Panc1 (cell line): Measurements from ENCODE around the gene ASF1B. TPM values are rescaled to one million over a fixed set of nuclear protein-coding genes. Genes with fewer than 3 reads are reported as not detected.

Source experiments
- ATAC-seq: fragments of 200-7000 bp; cut with Tn5 transposase; 2 replicates; pipeline ENCODE4 v1.9.1; 2020; ENCODE audit warnings: mild to moderate bottlenecking, moderate library complexity
- BruUV-seq: library from RNA; stranded (reverse); fragments of 400-500 nt; replicated peaks from 2 replicates; lab custom pipeline; 2021; lab: Mats Ljungman, UMichigan
- CTCF ChIA-PET: fragments of 300-600 bp; sonication (Branson Sonifier 250); formaldehyde crosslinking; loops from one replicate; lab custom pipeline; 2022; ENCODE audit warnings: antibody characterized with exemption; lab: Charles Lee
- POLR2A ChIA-PET: fragments of 300-600 bp; sonication (Branson Sonifier 250); formaldehyde crosslinking; loops from one replicate; lab custom pipeline; 2022; ENCODE audit warnings: antibody characterized with exemption; lab: Charles Lee
- DNase-seq: peaks from one replicate; pipeline ENCODE4 v3.0.0-alpha.2; 2010; ENCODE audit warnings: low read depth, low spot score
- H3K27ac ChIP-seq: 2 replicates; pipeline ENCODE4 v1.5.1; 2011; ENCODE audit warnings: mild to moderate bottlenecking, low read length, inconsistent platforms
- H3K27me3 ChIP-seq: fragments of 200-500 bp; sonication (Bioruptor generic); 2 replicates; pipeline ENCODE4 v1.6.0; 2014; ENCODE audit warnings: low read length, inconsistent platforms; ENCODE audit not compliant: control insufficient read depth, insufficient read depth
- H3K36me3 ChIP-seq: fragments of 200-500 bp; sonication (Bioruptor generic); 2 replicates; pipeline ENCODE4 v1.5.1; 2014; ENCODE audit warnings: inconsistent platforms, mild to moderate bottlenecking, low read length, moderate library complexity; ENCODE audit not compliant: control insufficient read depth, insufficient read depth
- H3K4me1 ChIP-seq: 2 replicates; pipeline ENCODE4 v1.5.1; 2011; ENCODE audit warnings: inconsistent platforms, mild to moderate bottlenecking, low read length, moderate library complexity; ENCODE audit not compliant: control insufficient read depth, insufficient read depth
- H3K4me3 ChIP-seq, 2 experiments: 2 replicates each; pipeline ENCODE4 v1.5.1; 2011 to 2012; ENCODE audit warnings: low read depth in 2 of 2, low read length in 2 of 2, mild to moderate bottlenecking in 2 of 2, inconsistent platforms in 1 of 2, moderate library complexity in 1 of 2
- H3K9me3 ChIP-seq: fragments of 200-500 bp; sonication (Bioruptor generic); 2 replicates; pipeline ENCODE4 v1.5.1; 2014; ENCODE audit warnings: low read depth, mild to moderate bottlenecking, inconsistent platforms, low read length, moderate library complexity; ENCODE audit not compliant: control insufficient read depth, insufficient read depth
- CTCF ChIP-seq: fragments of 450-650 bp; IDR thresholded peaks from 2 replicates; pipeline ENCODE4 v1.5.1; 2017; ENCODE audit warnings: mild to moderate bottlenecking
- POLR2AphosphoS5 ChIP-seq: IDR thresholded peaks from 2 replicates; pipeline ENCODE4 v1.6.1; 2012; ENCODE audit warnings: mild to moderate bottlenecking, low read depth, low read length, moderate library complexity
- REST ChIP-seq, 2 experiments: IDR thresholded peaks; 2 replicates each; pipeline ENCODE4 v1.6.1; 2011 to 2012; ENCODE audit warnings: low read depth in 2 of 2, control low read depth in 1 of 2, low read length in 1 of 2, mild to moderate bottlenecking in 1 of 2, moderate library complexity in 1 of 2; ENCODE audit not compliant: insufficient read depth in 1 of 2
- SIN3A ChIP-seq: IDR thresholded peaks from 2 replicates; pipeline ENCODE4 v1.6.1; 2012; ENCODE audit warnings: low read depth, mild to moderate bottlenecking, low read length, moderate library complexity, borderline replicate concordance; ENCODE audit not compliant: insufficient read depth
- TCF7L2 ChIP-seq: IDR thresholded peaks from 2 replicates; pipeline ENCODE4 v1.6.1; 2011; ENCODE audit warnings: mild to moderate bottlenecking, low read depth, low read length, inconsistent platforms
- in situ Hi-C: cut with HindIII; loops from 2 replicates; pipeline ENCODE4 v1.10.0; 2016; ENCODE audit warnings: low sequenced_read_pairs, low pct_unique_long_range_greater_than_20kb
- intact Hi-C: fragments of 100-400 bp; cut with micrococcal nuclease; formaldehyde crosslinking; loops from one replicate; pipeline ENCODE4 v1.10.0; 2022; ENCODE audit not compliant: unreplicated experiment
- total RNA-seq: library from RNA; stranded (reverse); gene quantifications from one replicate; pipeline ENCODE4 v1.2.1, GENCODE V29; 2021; ENCODE audit not compliant: unreplicated experiment

The ASF1B gene
- total RNA-seq, 1 experiment from 2014 or later: 35.4 TPM

GRCh38 chr19:14141041-14141440 is 4.7 kb upstream of the ASF1B start:
- BruUV-seq: no TSS peak
- ATAC-seq (no peak), DNase-seq (no peak)
- Histone ChIP-seq H3K9me3 (no peaks in the 10 kb centered on the region), H3K36me3 (peaks cover 3% of the 10 kb centered on the region; the same call in 1 of the 2 replicates), H3K27ac (no peak overlapping the region), H3K4me3 (no peak overlapping the region), H3K4me1 (peaks cover 7% of the 10 kb centered on the region), H3K27me3 (no peaks in the 10 kb centered on the region)
- CTCF ChIA-PET: no interaction called here
- in situ Hi-C loops (no loop called here), intact Hi-C loops (no loop called here)
- TF ChIP-seq POLR2AphosphoS5: no peak
- TF ChIP-seq CTCF: no peak
- no peak for TF ChIP-seq REST (IDR thresholded peaks at IDR 0.05; ENCODE audit: insufficient read depth in 1 of 2, low read depth in 2 of 2, low read length in 1 of 2)
- no peak for TF ChIP-seq TCF7L2
- no peak for TF ChIP-seq SIN3A
- POLR2A ChIA-PET: no interaction called here

- Histone ChIP-seq H3K27me3 (no peaks in the 10 kb centered on the region), H3K27ac (no peak overlapping the region), H3K4me1 (peaks cover 5% of the 10 kb centered on the region), H3K4me3 (no peak overlapping the region), H3K9me3 (no peaks in the 10 kb centered on the region), H3K36me3 (peaks cover 6% of the 10 kb centered on the region; the same call in 1 of the 2 replicates)
- no peak for TF ChIP-seq TCF7L2
- no peak for TF ChIP-seq REST (IDR thresholded peaks at IDR 0.05; ENCODE audit: insufficient read depth in 1 of 2, low read depth in 2 of 2, low read length in 1 of 2)
- no peak for TF ChIP-seq POLR2AphosphoS5
- no peak for TF ChIP-seq SIN3A
- no peak for TF ChIP-seq CTCF
- no peak for ATAC-seq
- POLR2A ChIA-PET: no interaction called here
- no peak for DNase-seq
- CTCF ChIA-PET: no interaction called here
- in situ Hi-C loops: no loop called here
- BruUV-seq: no TSS peak
- intact Hi-C loops: no loop called here
Observed at GRCh38 chr19:14139944-14140343, 3.6 kb upstream of the ASF1B start.
